Neural cell (in vitro differentiated cells): ENCODE results near the gene KIF2A. TPM values are rescaled to one million over a fixed set of nuclear protein-coding genes. Genes with fewer than 3 reads are reported as not detected.

Source experiments
- H2AFZ ChIP-seq: fragments of 200-600, 300-800 bp; sonication (generic), shearing (Covaris generic); 2 replicates; pipeline ENCODE4 v1.6.0; 2014; ENCODE audit warnings: low read depth, mild to moderate bottlenecking, antibody characterized with exemption, low read length, moderate library complexity
- H3F3A ChIP-seq: fragments of 200-600 bp; shearing (Covaris generic); 2 replicates; pipeline ENCODE4 v1.6.1; 2016; ENCODE audit warnings: mild to moderate bottlenecking, moderate library complexity, mixed read lengths, antibody characterized with exemption, low read length; ENCODE audit not compliant: insufficient read depth, poor library complexity, severe bottlenecking
- H3K27ac ChIP-seq: fragments of 200-600, 300-800 bp; sonication (generic), shearing (Covaris generic); 2 replicates; pipeline ENCODE4 v1.5.1; 2014; ENCODE audit warnings: mild to moderate bottlenecking, low read length, moderate library complexity
- H3K27me3 ChIP-seq: fragments of 300-800, 200-600 bp; sonication (generic), shearing (Covaris generic); 2 replicates; pipeline ENCODE4 v1.6.0; 2014; ENCODE audit warnings: mild to moderate bottlenecking, low read depth, low read length, moderate library complexity; ENCODE audit not compliant: insufficient read depth
- H3K36me3 ChIP-seq: fragments of 300-800, 200-600 bp; sonication (generic), shearing (Covaris generic); 2 replicates; pipeline ENCODE4 v1.5.1; 2014; ENCODE audit warnings: mild to moderate bottlenecking, antibody characterized with exemption, low read length, moderate library complexity; ENCODE audit not compliant: insufficient read depth
- H3K4me2 ChIP-seq: fragments of 300-800, 200-600 bp; sonication (generic), shearing (Covaris generic); 2 replicates; pipeline ENCODE4 v1.6.0; 2014; ENCODE audit warnings: mild to moderate bottlenecking, low read length
- H3K4me3 ChIP-seq: fragments of 300-800, 200-600 bp; sonication (generic), shearing (Covaris generic); 2 replicates; pipeline ENCODE4 v1.5.1; 2014; ENCODE audit warnings: mild to moderate bottlenecking, low read length, moderate library complexity
- H3K79me2 ChIP-seq: fragments of 200-600 bp; shearing (Covaris generic); replicated peaks from 2 replicates; pipeline ENCODE4 v1.6.0; 2014; ENCODE audit warnings: mild to moderate bottlenecking, low read length, moderate library complexity; ENCODE audit not compliant: insufficient read depth
- H3K9ac ChIP-seq: fragments of 300-800, 200-600 bp; sonication (generic), shearing (Covaris generic); 2 replicates; pipeline ENCODE4 v1.6.1; 2016; ENCODE audit warnings: mild to moderate bottlenecking, low read length, mixed read lengths
- H3K9me2 ChIP-seq: fragments of 200-600 bp; shearing (Covaris generic); 2 replicates; pipeline ENCODE4 v1.6.1; 2016; ENCODE audit warnings: mild to moderate bottlenecking, low read length, mixed read lengths; ENCODE audit not compliant: insufficient read depth
- H3K9me3 ChIP-seq: fragments of 200-600, 300-800 bp; sonication (generic), shearing (Covaris generic); 2 replicates; pipeline ENCODE4 v1.6.1; 2016; ENCODE audit warnings: mild to moderate bottlenecking, mixed run types, low read length, moderate library complexity, mixed read lengths
- H4K20me1 ChIP-seq: fragments of 200-600 bp; shearing (Covaris generic); 2 replicates; pipeline ENCODE4 v1.6.1; 2016; ENCODE audit warnings: mild to moderate bottlenecking, mixed run types; ENCODE audit not compliant: insufficient read depth
- EP300 ChIP-seq: fragments of 450-650 bp; conservative IDR thresholded peaks from 2 replicates; pipeline ENCODE4 v1.6.1; 2014; ENCODE audit warnings: antibody characterized with exemption, mild to moderate bottlenecking, moderate library complexity; ENCODE audit not compliant: poor library complexity, severe bottlenecking
- EZH2 ChIP-seq: fragments of 200-600, 300-800 bp; shearing (Covaris generic), sonication (generic); IDR thresholded peaks from 2 replicates; pipeline ENCODE4 v1.6.1; 2014; ENCODE audit warnings: antibody characterized with exemption, low read length, borderline replicate concordance, mild to moderate bottlenecking; ENCODE audit not compliant: insufficient read depth, poor library complexity, severe bottlenecking
- MXI1 ChIP-seq: fragments of 450-650 bp; conservative IDR thresholded peaks from 2 replicates; pipeline ENCODE4 v1.6.1; 2014; ENCODE audit warnings: antibody characterized with exemption, mild to moderate bottlenecking; ENCODE audit not compliant: poor library complexity, severe bottlenecking
- POLR2AphosphoS5 ChIP-seq: IDR thresholded peaks from 2 replicates; pipeline ENCODE4 v1.6.1; 2012
- RAD21 ChIP-seq: fragments of 450-650 bp; conservative IDR thresholded peaks from 2 replicates; pipeline ENCODE4 v1.6.1; 2014; ENCODE audit warnings: antibody characterized with exemption, mild to moderate bottlenecking, moderate library complexity
- SMC3 ChIP-seq: fragments of 450-650 bp; conservative IDR thresholded peaks from 2 replicates; pipeline ENCODE4 v1.6.1; 2014; ENCODE audit warnings: antibody characterized with exemption, mild to moderate bottlenecking, moderate library complexity; ENCODE audit not compliant: poor library complexity
- TAF1 ChIP-seq: IDR thresholded peaks from 2 replicates; pipeline ENCODE4 v1.6.1; 2012; ENCODE audit warnings: low read depth
- polyA plus RNA-seq: library from polyadenylated mRNA; depleted of rRNA; stranded (reverse); fragments of >200 nt; gene quantifications from 2 replicates; pipeline ENCODE4 v1.2.3, GENCODE V29; 2014
- TF ChIP-seq, protein P1 (sequence below): IDR thresholded peaks from 2 replicates; pipeline ENCODE4 v1.6.1; 2012; ENCODE audit warnings: borderline replicate concordance
- TF ChIP-seq, protein P2 (sequence below): fragments of 450-650 bp; IDR thresholded peaks from 2 replicates; pipeline ENCODE4 v1.5.1; 2014; ENCODE audit warnings: antibody characterized with exemption, mild to moderate bottlenecking, moderate library complexity; ENCODE audit not compliant: poor library complexity, severe bottlenecking

The KIF2A gene
- polyA plus RNA-seq, 1 donor from 2014 or later = 68.4 TPM

- TF ChIP-seq EP300 = no peak
- TF ChIP-seq POLR2AphosphoS5 = no peak
- H2AFZ ChIP-seq = no peak overlapping the region
- no peaks in the 10 kb centered on the region for H3K36me3 ChIP-seq
- H3K27ac ChIP-seq = no peak overlapping the region
- no peaks in the 10 kb centered on the region for H3K9me2 ChIP-seq
- H3K9me3 ChIP-seq = no peaks in the 10 kb centered on the region
- no peak overlapping the region for H3K4me3 ChIP-seq
- H3K27me3 ChIP-seq = no peaks in the 10 kb centered on the region
- H3K4me2 ChIP-seq = no peak overlapping the region
- H4K20me1 ChIP-seq = no peaks in the 10 kb centered on the region
- H3K9ac ChIP-seq = no peak overlapping the region
- H3F3A ChIP-seq = no peaks in the 10 kb centered on the region
- H3K79me2 ChIP-seq = no peaks in the 10 kb centered on the region
Observed at GRCh38 chr5:62283005-62283404, 23.0 kb upstream of the KIF2A start.

- Histone ChIP-seq H3K27me3 (no peaks in the 10 kb centered on the region), H3K36me3 (no peaks in the 10 kb centered on the region), H2AFZ (no peak overlapping the region), H3K4me2 (no peak overlapping the region), H3K9me2 (no peaks in the 10 kb centered on the region), H3K9me3 (no peaks in the 10 kb centered on the region), H4K20me1 (no peaks in the 10 kb centered on the region), H3K4me3 (no peak overlapping the region), H3K9ac (no peak overlapping the region), H3K27ac (no peak overlapping the region), H3K79me2 (no peaks in the 10 kb centered on the region), H3F3A (no peaks in the 10 kb centered on the region)
- no peak for TF ChIP-seq SMC3
- TF ChIP-seq, protein P1, sequence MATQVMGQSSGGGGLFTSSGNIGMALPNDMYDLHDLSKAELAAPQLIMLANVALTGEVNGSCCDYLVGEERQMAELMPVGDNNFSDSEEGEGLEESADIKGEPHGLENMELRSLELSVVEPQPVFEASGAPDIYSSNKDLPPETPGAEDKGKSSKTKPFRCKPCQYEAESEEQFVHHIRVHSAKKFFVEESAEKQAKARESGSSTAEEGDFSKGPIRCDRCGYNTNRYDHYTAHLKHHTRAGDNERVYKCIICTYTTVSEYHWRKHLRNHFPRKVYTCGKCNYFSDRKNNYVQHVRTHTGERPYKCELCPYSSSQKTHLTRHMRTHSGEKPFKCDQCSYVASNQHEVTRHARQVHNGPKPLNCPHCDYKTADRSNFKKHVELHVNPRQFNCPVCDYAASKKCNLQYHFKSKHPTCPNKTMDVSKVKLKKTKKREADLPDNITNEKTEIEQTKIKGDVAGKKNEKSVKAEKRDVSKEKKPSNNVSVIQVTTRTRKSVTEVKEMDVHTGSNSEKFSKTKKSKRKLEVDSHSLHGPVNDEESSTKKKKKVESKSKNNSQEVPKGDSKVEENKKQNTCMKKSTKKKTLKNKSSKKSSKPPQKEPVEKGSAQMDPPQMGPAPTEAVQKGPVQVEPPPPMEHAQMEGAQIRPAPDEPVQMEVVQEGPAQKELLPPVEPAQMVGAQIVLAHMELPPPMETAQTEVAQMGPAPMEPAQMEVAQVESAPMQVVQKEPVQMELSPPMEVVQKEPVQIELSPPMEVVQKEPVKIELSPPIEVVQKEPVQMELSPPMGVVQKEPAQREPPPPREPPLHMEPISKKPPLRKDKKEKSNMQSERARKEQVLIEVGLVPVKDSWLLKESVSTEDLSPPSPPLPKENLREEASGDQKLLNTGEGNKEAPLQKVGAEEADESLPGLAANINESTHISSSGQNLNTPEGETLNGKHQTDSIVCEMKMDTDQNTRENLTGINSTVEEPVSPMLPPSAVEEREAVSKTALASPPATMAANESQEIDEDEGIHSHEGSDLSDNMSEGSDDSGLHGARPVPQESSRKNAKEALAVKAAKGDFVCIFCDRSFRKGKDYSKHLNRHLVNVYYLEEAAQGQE = no peak
- no peak for TF ChIP-seq TAF1
- TF ChIP-seq POLR2AphosphoS5 = no peak
- TF ChIP-seq MXI1 = no peak
- TF ChIP-seq RAD21 = no peak
- TF ChIP-seq EZH2 = no peak
- TF ChIP-seq, protein P2, sequence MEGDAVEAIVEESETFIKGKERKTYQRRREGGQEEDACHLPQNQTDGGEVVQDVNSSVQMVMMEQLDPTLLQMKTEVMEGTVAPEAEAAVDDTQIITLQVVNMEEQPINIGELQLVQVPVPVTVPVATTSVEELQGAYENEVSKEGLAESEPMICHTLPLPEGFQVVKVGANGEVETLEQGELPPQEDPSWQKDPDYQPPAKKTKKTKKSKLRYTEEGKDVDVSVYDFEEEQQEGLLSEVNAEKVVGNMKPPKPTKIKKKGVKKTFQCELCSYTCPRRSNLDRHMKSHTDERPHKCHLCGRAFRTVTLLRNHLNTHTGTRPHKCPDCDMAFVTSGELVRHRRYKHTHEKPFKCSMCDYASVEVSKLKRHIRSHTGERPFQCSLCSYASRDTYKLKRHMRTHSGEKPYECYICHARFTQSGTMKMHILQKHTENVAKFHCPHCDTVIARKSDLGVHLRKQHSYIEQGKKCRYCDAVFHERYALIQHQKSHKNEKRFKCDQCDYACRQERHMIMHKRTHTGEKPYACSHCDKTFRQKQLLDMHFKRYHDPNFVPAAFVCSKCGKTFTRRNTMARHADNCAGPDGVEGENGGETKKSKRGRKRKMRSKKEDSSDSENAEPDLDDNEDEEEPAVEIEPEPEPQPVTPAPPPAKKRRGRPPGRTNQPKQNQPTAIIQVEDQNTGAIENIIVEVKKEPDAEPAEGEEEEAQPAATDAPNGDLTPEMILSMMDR = no peak
- no peak for TF ChIP-seq EP300
Observed at GRCh38 chr5:62283861-62284260, 22.1 kb upstream of the KIF2A start.
